GM23338 (cell line): ENCODE measurements around the gene TOLLIP. TPM values are rescaled to one million over a fixed set of nuclear protein-coding genes. Genes with fewer than 3 reads are reported as not detected.

Experiments
- ATAC-seq: fragments of 200-7000 bp; cut with Tn5 transposase; 3 replicates; pipeline ENCODE4 v1.9.1; 2020
- DNase-seq: peaks from one replicate; pipeline ENCODE4 v3.0.0-alpha.2; 2015; ENCODE audit warnings: low spot score
- H2AFZ ChIP-seq: fragments of 200-600 bp; sonication (generic); 2 replicates; pipeline ENCODE4 v1.8.0; 2016; ENCODE audit warnings: antibody characterized with exemption, mild to moderate bottlenecking, moderate library complexity
- H3F3A ChIP-seq: fragments of 200-600 bp; sonication (generic); replicated peaks from 2 replicates; pipeline ENCODE4 v1.8.0; 2017; ENCODE audit warnings: antibody characterized with exemption, mixed run types, low read depth
- H3K27ac ChIP-seq: fragments of 200-600 bp; sonication (generic); 2 replicates; pipeline ENCODE4 v1.6.1; 2016; ENCODE audit warnings: low read depth
- H3K27me3 ChIP-seq: fragments of 200-600 bp; sonication (generic); 2 replicates; pipeline ENCODE4 v1.8.0; 2016; ENCODE audit warnings: mild to moderate bottlenecking, mixed run types, moderate library complexity; ENCODE audit not compliant: insufficient read depth
- H3K36me3 ChIP-seq: fragments of 200-600 bp; sonication (generic); 2 replicates; pipeline ENCODE4 v1.8.0; 2016; ENCODE audit warnings: mild to moderate bottlenecking; ENCODE audit not compliant: insufficient read depth
- H3K4me1 ChIP-seq: fragments of 200-600 bp; sonication (generic); 2 replicates; pipeline ENCODE4 v1.8.0; 2016; ENCODE audit warnings: mild to moderate bottlenecking, moderate library complexity; ENCODE audit not compliant: insufficient read depth
- H3K4me2 ChIP-seq: fragments of 200-600 bp; sonication (generic); 2 replicates; pipeline ENCODE4 v1.7.1; 2017; ENCODE audit warnings: mixed run types
- H3K4me3 ChIP-seq: fragments of 200-600 bp; sonication (generic); 2 replicates; pipeline ENCODE4 v1.6.1; 2016; ENCODE audit warnings: mixed run types
- H3K79me2 ChIP-seq: fragments of 200-600 bp; sonication (generic); replicated peaks from 2 replicates; pipeline ENCODE4 v1.8.0; 2017; ENCODE audit warnings: mild to moderate bottlenecking; ENCODE audit not compliant: insufficient read depth
- H3K9me2 ChIP-seq: fragments of 200-600 bp; sonication (generic); 2 replicates; pipeline ENCODE4 v1.8.0; 2017; ENCODE audit not compliant: insufficient read depth
- H4K20me1 ChIP-seq: fragments of 200-600 bp; sonication (generic); replicated peaks from 2 replicates; pipeline ENCODE4 v1.8.0; 2017; ENCODE audit warnings: mild to moderate bottlenecking; ENCODE audit not compliant: insufficient read depth
- H3K27ac Mint-ChIP-seq: 2 replicates; pipeline ENCODE4 v1.8.0; 2020; ENCODE audit warnings: inconsistent platforms, mild to moderate bottlenecking, moderate library complexity, mixed read lengths
- H3K27me3 Mint-ChIP-seq: 3 replicates; pipeline ENCODE4 v1.8.0; 2022; ENCODE audit warnings: low read depth, mild to moderate bottlenecking, moderate library complexity, mixed read lengths, inconsistent platforms; ENCODE audit not compliant: insufficient read depth, poor library complexity
- H3K36me3 Mint-ChIP-seq: 3 replicates; pipeline ENCODE4 v1.8.0; 2021; ENCODE audit warnings: low read depth, mild to moderate bottlenecking, inconsistent platforms, moderate library complexity, mixed read lengths
- H3K4me1 Mint-ChIP-seq: 3 replicates; pipeline ENCODE4 v1.8.0; 2020; ENCODE audit warnings: mild to moderate bottlenecking, inconsistent platforms, mixed read lengths
- H3K4me3 Mint-ChIP-seq: 3 replicates; pipeline ENCODE4 v1.8.0; 2021; ENCODE audit warnings: moderate library complexity, mild to moderate bottlenecking, inconsistent platforms, mixed read lengths
- H3K9me3 Mint-ChIP-seq: 3 replicates; pipeline ENCODE4 v1.8.0; 2020; ENCODE audit warnings: moderate library complexity, mild to moderate bottlenecking, inconsistent platforms, mixed read lengths
- EZH2 ChIP-seq: fragments of 200-600 bp; sonication (generic); IDR thresholded peaks from one replicate; pipeline ENCODE4 v1.8.0; 2017; ENCODE audit warnings: antibody characterized with exemption, mild to moderate bottlenecking, low read depth; ENCODE audit not compliant: unreplicated experiment
- EZH2phosphoT487 ChIP-seq: fragments of 200-600 bp; sonication (generic); IDR thresholded peaks from one replicate; pipeline ENCODE4 v1.8.1; 2018; ENCODE audit warnings: antibody characterized with exemption; ENCODE audit not compliant: unreplicated experiment
- JUNB ChIP-seq: IDR thresholded peaks from one replicate; pipeline ENCODE4 v1.6.1; 2016; ENCODE audit warnings: antibody characterized with exemption; ENCODE audit not compliant: unreplicated experiment
- NANOG ChIP-seq: IDR thresholded peaks from 2 replicates; pipeline ENCODE4 v1.6.1; 2016; ENCODE audit warnings: antibody characterized with exemption, borderline replicate concordance
- ZNF331 ChIP-seq: fragments of 250-450 bp; sonication (Bioruptor Pico); IDR thresholded peaks from 2 replicates; pipeline ENCODE4 v1.5.0; 2020; ENCODE audit warnings: low read depth, mild to moderate bottlenecking, moderate library complexity
- polyA plus RNA-seq: library from polyadenylated mRNA; unstranded; fragments of >200 nt; fragmentation: Nextera tagmentation; extraction: Ambion mirVana; gene quantifications from 2 replicates; pipeline ENCODE4 v1.2.1, GENCODE V29; 2016
- total RNA-seq: library from RNA; depleted of rRNA; stranded (reverse); fragments of >200 nt; shearing (Covaris generic); gene quantifications from 2 replicates; pipeline ENCODE4 v1.2.3, GENCODE V29; 2014
- TF ChIP-seq, protein P1 (sequence below): IDR thresholded peaks from one replicate; pipeline ENCODE4 v1.6.1; 2018; ENCODE audit warnings: antibody characterized with exemption; ENCODE audit not compliant: unreplicated experiment
- TF ChIP-seq, protein P2 (sequence below), 2 experiments: fragments of 200-600 bp in 1 of 2; sonication (generic) in 1 of 2; conservative IDR thresholded peaks; 2 replicates each; pipeline versions ENCODE4 v1.5.1 to v1.6.1; 2016 to 2017; ENCODE audit warnings: antibody characterized with exemption in 2 of 2, low read depth in 2 of 2, mild to moderate bottlenecking in 2 of 2, moderate library complexity in 1 of 2
- TF ChIP-seq, protein P3 (sequence below): IDR thresholded peaks from 2 replicates; pipeline ENCODE4 v1.6.1; 2016; ENCODE audit warnings: antibody characterized with exemption
- TF ChIP-seq, protein P4 (sequence below): fragments of 250-450 bp; sonication (Bioruptor Pico); IDR thresholded peaks from 2 replicates; pipeline ENCODE4 v1.5.0; 2020; ENCODE audit warnings: mild to moderate bottlenecking, moderate library complexity

Gene TOLLIP
- total and polyA plus RNA-seq, 2 experiments from 2014 or later = 13.5 to 18.0 TPM

DNA sequence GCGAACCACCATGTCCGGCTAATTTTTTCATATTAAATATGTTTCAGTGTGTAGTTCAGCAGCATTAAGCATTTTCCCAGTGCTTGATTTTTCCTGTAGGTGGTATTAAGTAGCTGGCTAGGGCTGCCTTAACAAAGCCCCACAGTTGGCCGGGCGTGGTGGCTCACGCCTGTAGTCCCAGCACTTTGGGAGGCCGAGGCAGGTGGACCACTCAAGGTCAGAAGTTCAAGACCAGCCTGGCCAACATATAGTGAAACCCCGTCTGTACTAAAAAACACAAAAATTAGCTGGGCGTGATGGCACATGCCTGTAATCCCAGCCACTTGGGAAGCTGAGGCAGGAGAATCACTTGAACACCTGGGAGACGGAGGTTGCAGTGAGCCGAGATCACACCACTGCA is 33.5 kb upstream of the TOLLIP start (continued):
- TF ChIP-seq, protein P1, sequence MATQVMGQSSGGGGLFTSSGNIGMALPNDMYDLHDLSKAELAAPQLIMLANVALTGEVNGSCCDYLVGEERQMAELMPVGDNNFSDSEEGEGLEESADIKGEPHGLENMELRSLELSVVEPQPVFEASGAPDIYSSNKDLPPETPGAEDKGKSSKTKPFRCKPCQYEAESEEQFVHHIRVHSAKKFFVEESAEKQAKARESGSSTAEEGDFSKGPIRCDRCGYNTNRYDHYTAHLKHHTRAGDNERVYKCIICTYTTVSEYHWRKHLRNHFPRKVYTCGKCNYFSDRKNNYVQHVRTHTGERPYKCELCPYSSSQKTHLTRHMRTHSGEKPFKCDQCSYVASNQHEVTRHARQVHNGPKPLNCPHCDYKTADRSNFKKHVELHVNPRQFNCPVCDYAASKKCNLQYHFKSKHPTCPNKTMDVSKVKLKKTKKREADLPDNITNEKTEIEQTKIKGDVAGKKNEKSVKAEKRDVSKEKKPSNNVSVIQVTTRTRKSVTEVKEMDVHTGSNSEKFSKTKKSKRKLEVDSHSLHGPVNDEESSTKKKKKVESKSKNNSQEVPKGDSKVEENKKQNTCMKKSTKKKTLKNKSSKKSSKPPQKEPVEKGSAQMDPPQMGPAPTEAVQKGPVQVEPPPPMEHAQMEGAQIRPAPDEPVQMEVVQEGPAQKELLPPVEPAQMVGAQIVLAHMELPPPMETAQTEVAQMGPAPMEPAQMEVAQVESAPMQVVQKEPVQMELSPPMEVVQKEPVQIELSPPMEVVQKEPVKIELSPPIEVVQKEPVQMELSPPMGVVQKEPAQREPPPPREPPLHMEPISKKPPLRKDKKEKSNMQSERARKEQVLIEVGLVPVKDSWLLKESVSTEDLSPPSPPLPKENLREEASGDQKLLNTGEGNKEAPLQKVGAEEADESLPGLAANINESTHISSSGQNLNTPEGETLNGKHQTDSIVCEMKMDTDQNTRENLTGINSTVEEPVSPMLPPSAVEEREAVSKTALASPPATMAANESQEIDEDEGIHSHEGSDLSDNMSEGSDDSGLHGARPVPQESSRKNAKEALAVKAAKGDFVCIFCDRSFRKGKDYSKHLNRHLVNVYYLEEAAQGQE = no peak
- TF ChIP-seq, protein P2, sequence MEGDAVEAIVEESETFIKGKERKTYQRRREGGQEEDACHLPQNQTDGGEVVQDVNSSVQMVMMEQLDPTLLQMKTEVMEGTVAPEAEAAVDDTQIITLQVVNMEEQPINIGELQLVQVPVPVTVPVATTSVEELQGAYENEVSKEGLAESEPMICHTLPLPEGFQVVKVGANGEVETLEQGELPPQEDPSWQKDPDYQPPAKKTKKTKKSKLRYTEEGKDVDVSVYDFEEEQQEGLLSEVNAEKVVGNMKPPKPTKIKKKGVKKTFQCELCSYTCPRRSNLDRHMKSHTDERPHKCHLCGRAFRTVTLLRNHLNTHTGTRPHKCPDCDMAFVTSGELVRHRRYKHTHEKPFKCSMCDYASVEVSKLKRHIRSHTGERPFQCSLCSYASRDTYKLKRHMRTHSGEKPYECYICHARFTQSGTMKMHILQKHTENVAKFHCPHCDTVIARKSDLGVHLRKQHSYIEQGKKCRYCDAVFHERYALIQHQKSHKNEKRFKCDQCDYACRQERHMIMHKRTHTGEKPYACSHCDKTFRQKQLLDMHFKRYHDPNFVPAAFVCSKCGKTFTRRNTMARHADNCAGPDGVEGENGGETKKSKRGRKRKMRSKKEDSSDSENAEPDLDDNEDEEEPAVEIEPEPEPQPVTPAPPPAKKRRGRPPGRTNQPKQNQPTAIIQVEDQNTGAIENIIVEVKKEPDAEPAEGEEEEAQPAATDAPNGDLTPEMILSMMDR (conservative IDR thresholded peaks at IDR 0.05; ENCODE audit: low read depth in 2 of 2) = no peak
- TF ChIP-seq NANOG (no peak), JUNB (no peak)
- TF ChIP-seq, protein P3, sequence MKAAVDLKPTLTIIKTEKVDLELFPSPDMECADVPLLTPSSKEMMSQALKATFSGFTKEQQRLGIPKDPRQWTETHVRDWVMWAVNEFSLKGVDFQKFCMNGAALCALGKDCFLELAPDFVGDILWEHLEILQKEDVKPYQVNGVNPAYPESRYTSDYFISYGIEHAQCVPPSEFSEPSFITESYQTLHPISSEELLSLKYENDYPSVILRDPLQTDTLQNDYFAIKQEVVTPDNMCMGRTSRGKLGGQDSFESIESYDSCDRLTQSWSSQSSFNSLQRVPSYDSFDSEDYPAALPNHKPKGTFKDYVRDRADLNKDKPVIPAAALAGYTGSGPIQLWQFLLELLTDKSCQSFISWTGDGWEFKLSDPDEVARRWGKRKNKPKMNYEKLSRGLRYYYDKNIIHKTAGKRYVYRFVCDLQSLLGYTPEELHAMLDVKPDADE = no peak

- H3K9me2 ChIP-seq = no peaks in the 10 kb centered on the region
- H3K79me2 ChIP-seq = no peaks in the 10 kb centered on the region
- no peak overlapping the region for H2AFZ ChIP-seq
- peaks cover 6% of the 10 kb centered on the region; the same call in 1 of the 3 replicates for H3K36me3 Mint-ChIP-seq
- ATAC-seq (no peak), DNase-seq (no peak)
- no peaks in the 10 kb centered on the region for H3K4me1 ChIP-seq
- H3K4me3 ChIP-seq = no peak overlapping the region
- no peaks in the 10 kb centered on the region for H3K36me3 ChIP-seq
- no peak overlapping the region for H3K4me2 ChIP-seq
- no peak overlapping the region for H3K27ac ChIP-seq
- peaks cover 15% of the 10 kb centered on the region for H3K27me3 ChIP-seq
- peaks cover 1% of the 10 kb centered on the region for H3K27me3 Mint-ChIP-seq
- no peak overlapping the region for H3K4me3 Mint-ChIP-seq
- peaks cover 3% of the 10 kb centered on the region; the same call in 2 of the 3 replicates for H3K4me1 Mint-ChIP-seq
- no peaks in the 10 kb centered on the region for H4K20me1 ChIP-seq
- H3F3A ChIP-seq = 0 out of 2 replicates have a peak, but pooled peaks cover 2% of the 10 kb centered on the region
- H3K9me3 Mint-ChIP-seq = no peaks in the 10 kb centered on the region; the same call in 2 of the 3 replicates
- no peak overlapping the region for H3K27ac Mint-ChIP-seq
- TF ChIP-seq ZNF331 = no peak
- TF ChIP-seq, protein P2 (conservative IDR thresholded peaks at IDR 0.05; ENCODE audit: low read depth in 2 of 2) = no peak
- TF ChIP-seq EZH2 = no peak
- TF ChIP-seq, protein P4, sequence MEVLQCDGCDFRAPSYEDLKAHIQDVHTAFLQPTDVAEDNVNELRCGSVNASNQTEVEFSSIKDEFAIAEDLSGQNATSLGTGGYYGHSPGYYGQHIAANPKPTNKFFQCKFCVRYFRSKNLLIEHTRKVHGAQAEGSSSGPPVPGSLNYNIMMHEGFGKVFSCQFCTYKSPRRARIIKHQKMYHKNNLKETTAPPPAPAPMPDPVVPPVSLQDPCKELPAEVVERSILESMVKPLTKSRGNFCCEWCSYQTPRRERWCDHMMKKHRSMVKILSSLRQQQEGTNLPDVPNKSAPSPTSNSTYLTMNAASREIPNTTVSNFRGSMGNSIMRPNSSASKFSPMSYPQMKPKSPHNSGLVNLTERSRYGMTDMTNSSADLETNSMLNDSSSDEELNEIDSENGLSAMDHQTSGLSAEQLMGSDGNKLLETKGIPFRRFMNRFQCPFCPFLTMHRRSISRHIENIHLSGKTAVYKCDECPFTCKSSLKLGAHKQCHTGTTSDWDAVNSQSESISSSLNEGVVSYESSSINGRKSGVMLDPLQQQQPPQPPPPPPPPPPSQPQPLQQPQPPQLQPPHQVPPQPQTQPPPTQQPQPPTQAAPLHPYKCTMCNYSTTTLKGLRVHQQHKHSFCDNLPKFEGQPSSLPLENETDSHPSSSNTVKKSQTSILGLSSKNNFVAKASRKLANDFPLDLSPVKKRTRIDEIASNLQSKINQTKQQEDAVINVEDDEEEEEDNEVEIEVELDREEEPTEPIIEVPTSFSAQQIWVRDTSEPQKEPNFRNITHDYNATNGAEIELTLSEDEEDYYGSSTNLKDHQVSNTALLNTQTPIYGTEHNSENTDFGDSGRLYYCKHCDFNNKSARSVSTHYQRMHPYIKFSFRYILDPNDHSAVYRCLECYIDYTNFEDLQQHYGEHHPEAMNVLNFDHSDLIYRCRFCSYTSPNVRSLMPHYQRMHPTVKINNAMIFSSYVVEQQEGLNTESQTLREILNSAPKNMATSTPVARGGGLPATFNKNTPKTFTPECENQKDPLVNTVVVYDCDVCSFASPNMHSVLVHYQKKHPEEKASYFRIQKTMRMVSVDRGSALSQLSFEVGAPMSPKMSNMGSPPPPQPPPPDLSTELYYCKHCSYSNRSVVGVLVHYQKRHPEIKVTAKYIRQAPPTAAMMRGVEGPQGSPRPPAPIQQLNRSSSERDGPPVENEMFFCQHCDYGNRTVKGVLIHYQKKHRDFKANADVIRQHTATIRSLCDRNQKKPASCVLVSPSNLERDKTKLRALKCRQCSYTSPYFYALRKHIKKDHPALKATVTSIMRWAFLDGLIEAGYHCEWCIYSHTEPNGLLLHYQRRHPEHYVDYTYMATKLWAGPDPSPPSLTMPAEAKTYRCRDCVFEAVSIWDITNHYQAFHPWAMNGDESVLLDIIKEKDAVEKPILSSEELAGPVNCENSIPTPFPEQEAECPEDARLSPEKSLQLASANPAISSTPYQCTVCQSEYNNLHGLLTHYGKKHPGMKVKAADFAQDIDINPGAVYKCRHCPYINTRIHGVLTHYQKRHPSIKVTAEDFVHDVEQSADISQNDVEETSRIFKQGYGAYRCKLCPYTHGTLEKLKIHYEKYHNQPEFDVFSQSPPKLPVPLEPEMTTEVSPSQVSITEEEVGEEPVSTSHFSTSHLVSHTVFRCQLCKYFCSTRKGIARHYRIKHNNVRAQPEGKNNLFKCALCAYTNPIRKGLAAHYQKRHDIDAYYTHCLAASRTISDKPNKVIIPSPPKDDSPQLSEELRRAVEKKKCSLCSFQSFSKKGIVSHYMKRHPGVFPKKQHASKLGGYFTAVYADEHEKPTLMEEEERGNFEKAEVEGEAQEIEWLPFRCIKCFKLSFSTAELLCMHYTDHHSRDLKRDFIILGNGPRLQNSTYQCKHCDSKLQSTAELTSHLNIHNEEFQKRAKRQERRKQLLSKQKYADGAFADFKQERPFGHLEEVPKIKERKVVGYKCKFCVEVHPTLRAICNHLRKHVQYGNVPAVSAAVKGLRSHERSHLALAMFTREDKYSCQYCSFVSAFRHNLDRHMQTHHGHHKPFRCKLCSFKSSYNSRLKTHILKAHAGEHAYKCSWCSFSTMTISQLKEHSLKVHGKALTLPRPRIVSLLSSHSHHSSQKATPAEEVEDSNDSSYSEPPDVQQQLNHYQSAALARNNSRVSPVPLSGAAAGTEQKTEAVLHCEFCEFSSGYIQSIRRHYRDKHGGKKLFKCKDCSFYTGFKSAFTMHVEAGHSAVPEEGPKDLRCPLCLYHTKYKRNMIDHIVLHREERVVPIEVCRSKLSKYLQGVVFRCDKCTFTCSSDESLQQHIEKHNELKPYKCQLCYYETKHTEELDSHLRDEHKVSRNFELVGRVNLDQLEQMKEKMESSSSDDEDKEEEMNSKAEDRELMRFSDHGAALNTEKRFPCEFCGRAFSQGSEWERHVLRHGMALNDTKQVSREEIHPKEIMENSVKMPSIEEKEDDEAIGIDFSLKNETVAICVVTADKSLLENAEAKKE = no peak
- TF ChIP-seq EZH2phosphoT487 = no peak
Measured at GRCh38 chr11:1341928-1342524, 32.6 kb upstream of the TOLLIP start.
